IMR-90 (cell line): ENCODE measurements around the gene KLHL20. TPM values are rescaled to one million over a fixed set of nuclear protein-coding genes. Genes with fewer than 3 reads are reported as not detected.

ENCODE experiments used
- ATAC-seq: fragments of 200-7000 bp; cut with Tn5 transposase; 2 replicates; pipeline ENCODE4 v1.9.1; 2020; ENCODE audit warnings: low read depth, mild to moderate bottlenecking, moderate library complexity
- BruUV-seq: library from RNA; stranded (reverse); fragments of 400-500 nt; replicated peaks from 2 replicates; lab custom pipeline; 2021; lab: Mats Ljungman, UMichigan
- CTCF ChIA-PET: fragments of 300-600 bp; formaldehyde crosslinking; extraction: SDS; loops from one replicate; lab custom pipeline; 2021; ENCODE audit warnings: antibody characterized with exemption; lab: Yijun Ruan, JAX
- POLR2A ChIA-PET: fragments of 300-600 bp; sonication (Branson Sonifier 250); formaldehyde crosslinking; loops from one replicate; lab custom pipeline; 2022; ENCODE audit warnings: antibody characterized with exemption; ENCODE audit not compliant: unreplicated experiment; lab: Charles Lee
- DNase-seq: peaks from one replicate; pipeline ENCODE4 v3.0.0; 2013
- H2AFZ ChIP-seq: replicated peaks from 2 replicates; pipeline ENCODE3; 2013; ENCODE audit warnings: low read length, mild to moderate bottlenecking; ENCODE audit not compliant: poor library complexity
- H2AK5ac ChIP-seq: 2 replicates; pipeline ENCODE4 v1.6.1; 2013; ENCODE audit warnings: low read depth, low read length, inconsistent platforms
- H2AK9ac ChIP-seq: replicated peaks from 2 replicates; pipeline ENCODE3; 2013; ENCODE audit warnings: mild to moderate bottlenecking, low read depth, low read length, moderate library complexity; ENCODE audit not compliant: poor library complexity
- H2BK120ac ChIP-seq: 2 replicates; pipeline ENCODE4 v1.6.1; 2013; ENCODE audit warnings: low read depth, low read length, inconsistent platforms
- H2BK15ac ChIP-seq: 3 replicates; pipeline ENCODE4 v1.6.1; 2013; ENCODE audit warnings: low read depth, low read length, inconsistent platforms
- H2BK20ac ChIP-seq: 2 replicates; pipeline ENCODE4 v1.6.1; 2013; ENCODE audit warnings: low read depth, mild to moderate bottlenecking, inconsistent platforms, low read length, moderate library complexity
- H2BK5ac ChIP-seq: 2 replicates; pipeline ENCODE4 v1.6.1; 2013; ENCODE audit warnings: mild to moderate bottlenecking, low read depth, low read length, inconsistent platforms; ENCODE audit not compliant: poor library complexity, severe bottlenecking
- H3K14ac ChIP-seq: replicated peaks from 2 replicates; pipeline ENCODE4 v1.6.1; 2013; ENCODE audit warnings: low read depth, low read length, inconsistent platforms
- H3K18ac ChIP-seq: 2 replicates; pipeline ENCODE4 v1.6.1; 2013; ENCODE audit warnings: low read depth, low read length, control low read depth
- H3K23ac ChIP-seq: 2 replicates; pipeline ENCODE4 v1.6.1; 2013; ENCODE audit warnings: low read depth, low read length, inconsistent platforms
- H3K27ac ChIP-seq: 2 replicates; pipeline ENCODE4 v1.5.1; 2013; ENCODE audit warnings: mild to moderate bottlenecking, control low read depth, low read length; ENCODE audit not compliant: insufficient read depth
- H3K27me3 ChIP-seq: 2 replicates; pipeline ENCODE4 v1.6.1; 2013; ENCODE audit warnings: low read length; ENCODE audit not compliant: control insufficient read depth, insufficient read depth
- H3K36me3 ChIP-seq: 2 replicates; pipeline ENCODE4 v1.6.1; 2013; ENCODE audit warnings: low read length, mixed read lengths; ENCODE audit not compliant: control insufficient read depth, insufficient read depth
- H3K4ac ChIP-seq: 2 replicates; pipeline ENCODE4 v1.6.1; 2013; ENCODE audit warnings: low read depth, low read length, inconsistent platforms
- H3K4me1 ChIP-seq: 2 replicates; pipeline ENCODE4 v1.6.1; 2013; ENCODE audit warnings: low read length, mixed read lengths; ENCODE audit not compliant: control insufficient read depth, insufficient read depth
- H3K4me2 ChIP-seq: 2 replicates; pipeline ENCODE4 v1.6.1; 2013; ENCODE audit warnings: low read depth, mild to moderate bottlenecking, control low read depth, low read length, moderate library complexity
- H3K4me3 ChIP-seq: 2 replicates; pipeline ENCODE4 v1.5.1; 2013; ENCODE audit warnings: low read depth, mild to moderate bottlenecking, control low read depth, low read length, moderate library complexity; ENCODE audit not compliant: insufficient read depth
- H3K56ac ChIP-seq: 2 replicates; pipeline ENCODE4 v1.6.1; 2013; ENCODE audit warnings: low read length, inconsistent platforms; ENCODE audit not compliant: insufficient read depth; ENCODE audit errors: extremely low read depth
- H3K79me1 ChIP-seq, 2 experiments: 2 replicates each; pipeline ENCODE4 v1.6.1; 2013; ENCODE audit warnings: low read length in 2 of 2, inconsistent platforms in 1 of 2, low read depth in 1 of 2
- H3K9ac ChIP-seq: 2 replicates; pipeline ENCODE4 v1.6.1; 2013; ENCODE audit warnings: low read depth, low read length, control low read depth
- H3K9me1 ChIP-seq: 2 replicates; pipeline ENCODE4 v1.6.1; 2013; ENCODE audit warnings: low read length, inconsistent platforms; ENCODE audit not compliant: insufficient read depth
- H3K9me3 ChIP-seq: 2 replicates; pipeline ENCODE4 v1.6.1; 2013; ENCODE audit warnings: low read length; ENCODE audit not compliant: control insufficient read depth, insufficient read depth
- H4K20me1 ChIP-seq: 2 replicates; pipeline ENCODE4 v1.6.1; 2013; ENCODE audit warnings: low read length, inconsistent platforms; ENCODE audit not compliant: insufficient read depth
- H4K5ac ChIP-seq: 2 replicates; pipeline ENCODE4 v1.6.1; 2013; ENCODE audit warnings: mild to moderate bottlenecking, low read depth, low read length, control low read depth
- H4K8ac ChIP-seq, 2 experiments: 2 replicates each; pipeline ENCODE4 v1.6.1; 2013; ENCODE audit warnings: low read depth in 2 of 2, low read length in 2 of 2, control low read depth in 1 of 2, inconsistent platforms in 1 of 2
- H4K91ac ChIP-seq: 2 replicates; pipeline ENCODE4 v1.6.1; 2013; ENCODE audit warnings: low read depth, low read length, inconsistent platforms; ENCODE audit not compliant: insufficient read depth
- BHLHE40 ChIP-seq: fragments of 150-350 bp; IDR thresholded peaks from 2 replicates; pipeline ENCODE4 v1.6.1; 2016; ENCODE audit warnings: mild to moderate bottlenecking, low read depth, low read length
- CEBPB ChIP-seq: IDR thresholded peaks from 2 replicates; pipeline ENCODE4 v1.6.1; 2012; ENCODE audit warnings: low read depth, low read length, improper control_type of control experiment
- CHD1 ChIP-seq: IDR thresholded peaks from 2 replicates; pipeline ENCODE4 v1.6.1; 2012; ENCODE audit warnings: low read depth, low read length, improper control_type of control experiment
- CTCF ChIP-seq: conservative IDR thresholded peaks from 2 replicates; pipeline ENCODE4 v1.5.1; 2012; ENCODE audit warnings: mild to moderate bottlenecking, low read depth, low read length, improper control_type of control experiment
- ELK1 ChIP-seq: fragments of 150-350 bp; IDR thresholded peaks from 2 replicates; pipeline ENCODE4 v1.6.1; 2016; ENCODE audit warnings: low read depth, mild to moderate bottlenecking, low read length, moderate library complexity, borderline replicate concordance
- FOS ChIP-seq: fragments of 150-350 bp; IDR thresholded peaks from 2 replicates; pipeline ENCODE4 v1.6.1; 2016; ENCODE audit warnings: low read depth, low read length
- MAFK ChIP-seq: IDR thresholded peaks from 2 replicates; pipeline ENCODE4 v1.6.1; 2012; ENCODE audit warnings: low read depth, low read length, improper control_type of control experiment
- MAZ ChIP-seq: IDR thresholded peaks from 2 replicates; pipeline ENCODE4 v1.6.1; 2012; ENCODE audit warnings: low read depth, mild to moderate bottlenecking, low read length, improper control_type of control experiment, moderate library complexity, borderline replicate concordance
- MXI1 ChIP-seq: IDR thresholded peaks from 2 replicates; pipeline ENCODE4 v1.6.1; 2012; ENCODE audit warnings: low read depth, mild to moderate bottlenecking, low read length, moderate library complexity, borderline replicate concordance
- NFE2L2 ChIP-seq: fragments of 150-350 bp; IDR thresholded peaks from 2 replicates; pipeline ENCODE4 v1.6.1; 2016; ENCODE audit warnings: low read depth, mild to moderate bottlenecking, low read length
- POLR2A ChIP-seq: IDR thresholded peaks from 2 replicates; pipeline ENCODE4 v1.6.1; 2012; ENCODE audit warnings: mild to moderate bottlenecking, low read depth, low read length
- RAD21 ChIP-seq: IDR thresholded peaks from 2 replicates; pipeline ENCODE4 v1.6.1; 2012; ENCODE audit warnings: low read length, improper control_type of control experiment
- RCOR1 ChIP-seq: IDR thresholded peaks from 2 replicates; pipeline ENCODE4 v1.6.1; 2012; ENCODE audit warnings: mild to moderate bottlenecking, low read length, improper control_type of control experiment; ENCODE audit not compliant: insufficient replicate concordance
- RFX5 ChIP-seq: IDR thresholded peaks from 2 replicates; pipeline ENCODE4 v1.8.0; 2012; ENCODE audit warnings: low read depth, mild to moderate bottlenecking, low read length, moderate library complexity
- SMC3 ChIP-seq: fragments of 150-350 bp; IDR thresholded peaks from 2 replicates; pipeline ENCODE4 v1.6.1; 2016; ENCODE audit warnings: low read depth, mild to moderate bottlenecking, antibody characterized with exemption, low read length, moderate library complexity
- USF2 ChIP-seq: fragments of 150-350 bp; IDR thresholded peaks from 2 replicates; pipeline ENCODE4 v1.6.1; 2017; ENCODE audit warnings: mild to moderate bottlenecking, antibody characterized with exemption, low read length, low read depth
- WGBS, 2 experiments: methylation state at CpG; one replicate each; pipeline versions ENCODE4 v1.1.5 to v1.1.7; 2013; ENCODE audit warnings: missing lambda C conversion rate in 2 of 2; ENCODE audit not compliant: insufficient read length in 1 of 2; ENCODE audit errors: extremely low coverage in 2 of 2; 5-methylcytosine and 5-hydroxymethylcytosine counted together
- dilution Hi-C: fragments of 300-500 bp; cut with HindIII; formaldehyde crosslinking; loops from one replicate; pipeline ENCODE4 v1.14.3; 2018; ENCODE audit warnings: low sequenced_read_pairs; ENCODE audit not compliant: unreplicated experiment
- in situ Hi-C: fragments of 300-500 bp; cut with MboI; formaldehyde crosslinking; loops from 3 replicates; pipeline ENCODE4 v1.14.3; 2019; ENCODE audit warnings: low sequenced_read_pairs, inconsistent platforms, mixed read lengths
- intact Hi-C: fragments of 100-400 bp; cut with micrococcal nuclease; formaldehyde crosslinking; loops from 2 replicates; pipeline ENCODE4 v1.10.0; 2022
- polyA plus RNA-seq, 3 experiments: library from polyadenylated mRNA; depleted of rRNA; stranded (reverse); fragments of >200 nt; gene quantifications; 2 replicates each; pipeline ENCODE4 v1.2.3, GENCODE V29; 2012; ENCODE audit warnings: low replicate concordance in 1 of 3
- total RNA-seq: library from RNA; depleted of rRNA; stranded (reverse); fragments of >200 nt; gene quantifications from 2 replicates; pipeline ENCODE4 v1.2.3, GENCODE V29; 2012

The KLHL20 gene
- total and polyA plus RNA-seq, 2 of the 4 experiments (the other 2 are of a cell fraction) = 13.5 to 23.3 TPM

- H3K79me1 ChIP-seq = peaks cover 0 to 4% of the 10 kb centered on the region in 2 experiments; a peak in 1 of 4 replicates
- 0 out of 2 replicates have a peak, but pooled peaks cover 4% of the 10 kb centered on the region for H3K9me1 ChIP-seq
- WGBS, 2 experiments = no CpG with 5 or more reads among the region's 3 CpGs
- POLR2A ChIA-PET = no interaction called here
- no peak overlapping the region for H4K8ac ChIP-seq
- H3K4me3 ChIP-seq = no peak overlapping the region
- H2AK5ac ChIP-seq = no peak overlapping the region
- no peak overlapping the region for H2BK15ac ChIP-seq
- H3K23ac ChIP-seq = no peak overlapping the region
- no peak overlapping the region for H2AK9ac ChIP-seq
- no TSS peak for BruUV-seq
- no peak overlapping the region for H4K91ac ChIP-seq
- DNase-seq (no peak), ATAC-seq (no peak)
- H2BK5ac ChIP-seq = no peak overlapping the region
- CTCF ChIA-PET = no interaction called here
- H3K56ac ChIP-seq = no peak overlapping the region
- dilution Hi-C loops = no loop called here
- no peak overlapping the region for H2BK120ac ChIP-seq
- no peak overlapping the region for H3K18ac ChIP-seq
- intact Hi-C loops = no loop called here
- no peaks in the 10 kb centered on the region for H3K4me1 ChIP-seq
- no peak overlapping the region for H3K4ac ChIP-seq
- H2BK20ac ChIP-seq = no peak overlapping the region
- no peak overlapping the region for H3K9ac ChIP-seq
- H4K5ac ChIP-seq = no peak overlapping the region
- TF ChIP-seq MAFK (no peak), NFE2L2 (no peak), CTCF (no peak), FOS (no peak), MXI1 (no peak), CEBPB (no peak), RAD21 (no peak), SMC3 (no peak), MAZ (no peak), RCOR1 (no peak), BHLHE40 (no peak), CHD1 (no peak), POLR2A (no peak), RFX5 (no peak), USF2 (no peak), ELK1 (no peak)
- in situ Hi-C loops = no loop called here
- no peaks in the 10 kb centered on the region for H4K20me1 ChIP-seq
- no peaks in the 10 kb centered on the region for H3K9me3 ChIP-seq
- H3K14ac ChIP-seq = no peak overlapping the region
- H3K27me3 ChIP-seq = no peaks in the 10 kb centered on the region
- H2AFZ ChIP-seq = no peak overlapping the region
- H3K4me2 ChIP-seq = no peak overlapping the region
- H3K27ac ChIP-seq = no peak overlapping the region
- peaks cover 7% of the 10 kb centered on the region for H3K36me3 ChIP-seq
Observed at GRCh38 chr1:173768827-173769226, 54.0 kb downstream of the KLHL20 start.
